Heart right ventricle (tissue), 16 donors: Measurements from ENCODE around the gene CARF. TPM values are rescaled to one million over a fixed set of nuclear protein-coding genes. Genes with fewer than 3 reads are reported as not detected.
"Not testable (repeated sequence)": the region's sequence is repeated elsewhere in the genome, so short reads cannot be mapped to it uniquely, and the experiment has no call there.

Experiments used
- ATAC-seq, 8 donors: fragments of 200-7000 bp; cut with Tn5 transposase; one replicate each; pipeline ENCODE4 v1.9.1; 2020; ENCODE audit warnings: mild to moderate bottlenecking in 8 of 8, moderate library complexity in 8 of 8, moderate number of reproducible peaks in 1 of 8
- DNase-seq, 2 donors: peaks; one replicate each; pipeline ENCODE4 v3.0.0-alpha.2; 2020
- H3K27ac ChIP-seq, 10 donors: fragments of 200-600 bp; sonication (generic) in 2 of 10; one replicate each; pipeline versions ENCODE4 v1.5.0 to v1.8.0; 2020 to 2022; ENCODE audit warnings: mild to moderate bottlenecking in 3 of 10
- H3K27me3 ChIP-seq, 7 donors: fragments of 200-600 bp; one replicate each; pipeline ENCODE4 v1.8.0; 2021 to 2022; ENCODE audit warnings: mild to moderate bottlenecking in 2 of 7
- H3K36me3 ChIP-seq, 9 donors: fragments of 200-600 bp; sonication (generic) in 1 of 9; one replicate each; pipeline versions ENCODE4 v1.5.0 to v1.8.0; 2020 to 2022; ENCODE audit warnings: mild to moderate bottlenecking in 2 of 9
- H3K4me1 ChIP-seq, 9 donors: fragments of 200-600 bp; sonication (generic) in 1 of 9; one replicate each; pipeline versions ENCODE4 v1.5.0 to v1.8.0; 2020 to 2022; ENCODE audit warnings: mild to moderate bottlenecking in 4 of 9
- H3K4me3 ChIP-seq, 10 donors: fragments of 200-600 bp; sonication (generic) in 2 of 10; one replicate each; pipeline versions ENCODE4 v1.5.0 to v1.8.0; 2020 to 2022; ENCODE audit warnings: mild to moderate bottlenecking in 7 of 10, moderate library complexity in 2 of 10
- H3K9me3 ChIP-seq, 11 donors: fragments of 200-600 bp in 10 of 11; sonication (generic) in 2 of 11; one replicate each; pipeline versions ENCODE4 v1.5.0 to v1.8.0; 2013 to 2022; ENCODE audit warnings: mild to moderate bottlenecking in 2 of 11, control low read depth in 1 of 11, moderate library complexity in 1 of 11
- WGBS, 2 donors: extraction: QIAGEN DNeasy Blood & Tissue Kit; methylation state at CpG; one replicate each; pipeline ENCODE4 v1.1.7; 2013; ENCODE audit warnings: inconsistent platforms in 1 of 2; 5-methylcytosine and 5-hydroxymethylcytosine counted together
- intact Hi-C, 10 donors: fragments of 100-400 bp; cut with DNase I; formaldehyde crosslinking; loops; one replicate each; pipeline versions ENCODE4 v1.11.1 to v1.14.2; 2022
- polyA plus RNA-seq, 2 donors: library from polyadenylated mRNA; stranded (reverse); fragments of 200-250 nt; gene quantifications; one replicate each; pipeline ENCODE4 v1.2.3, GENCODE V29; 2013
- total RNA-seq, 10 donors: library from RNA; stranded (reverse); fragmentation: NEBNext Ultra II Directional in 3 of 10; extraction: Animal tissue kit (Norgen Biotek cat#: 25700) in 3 of 10; gene quantifications; one replicate each; pipeline versions ENCODE4 v1.2.1 to v1.2.4, GENCODE V29; 2021 to 2023
- TF ChIP-seq, protein P1 (sequence below), 9 donors: fragments of 200-600 bp; sonication (generic) in 2 of 9; IDR thresholded peaks; one replicate each; pipeline versions ENCODE4 v1.5.0 to v1.8.0; 2021 to 2022; ENCODE audit warnings: antibody characterized with exemption in 9 of 9, mild to moderate bottlenecking in 5 of 9, moderate library complexity in 1 of 9
- donor health status: Arrhythmogenic right ventricular cardiomyopathy.
- donor health status: ischemic (EF 13 %, LVEDD 7.1; RV severe dilation, severe dysfunction).
- donor health status: healthy with polysubstance abuse.
- donor health status: DM: no; HTN: yes; CAD: no.
- donor health status: DM: no; HTN: no; CAD: no.
- donor health status: ischemic (EF 25% LVEDD 6.9; RV normal size, moderate dysfunction).
- donor health status: ischemic (EF 25% LVEDD 5.7; RV mildly dilated, moderate dysfunction).
- donor health status: healthy.
- donor health status: DM: yes; HTN: yes; CAD: no.
- donor health status: Ischemic cardiomyopathy.
- donor health status: ischemic (EF 35%, LVEDD 5.7; RV mildly dilated, moderate dysfunction).
- donor health status: nonischemic (EF 11% LVEDD 7.7; RV severe dilation, severe dysfunction).
- donor health status: DM: yes; HTN: yes; CAD: no.
- donor health status: PGD.
- donor health status: ischemic (EF 29% LVEDD 5.4; RV normal size, mild dysfunction).
- donor health status: nonischemic (EF 23%, LVEDD 6.1; RV moderate dilation, normal function).

The CARF gene
- total and polyA plus RNA-seq, 12 donors = 0.75 to 10.2 (median 7.5) TPM

DNA sequence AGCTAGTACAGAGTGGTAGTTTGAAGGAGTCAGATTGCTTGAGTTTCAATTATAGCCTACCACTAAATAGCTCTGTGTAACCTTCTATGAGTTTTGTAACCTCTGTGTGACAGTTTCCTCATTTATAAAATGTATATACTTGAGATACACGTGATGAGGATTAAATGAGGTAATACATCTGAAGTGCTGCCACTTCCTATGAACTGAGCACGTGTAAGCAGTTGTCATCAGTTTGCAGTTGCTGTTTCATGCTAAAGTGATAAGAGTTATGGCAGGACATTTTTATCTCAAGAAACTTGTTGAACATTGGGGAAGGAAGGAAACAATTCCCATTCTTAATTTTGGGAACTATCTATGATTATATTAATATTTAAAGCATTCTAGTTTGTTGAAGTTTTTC lies 38.5 kb downstream of the CARF start:
- intact Hi-C loops = no loop called here
- H3K27ac ChIP-seq = no peak overlapping the region
- WGBS, 2 donors = 9 to 21% methylated on average over 2 of the region's 2 CpGs
- H3K27me3 ChIP-seq = no peaks in the 10 kb centered on the region
- H3K4me1 ChIP-seq = no peaks in the 10 kb centered on the region
- DNase-seq (no peak), ATAC-seq (no peak)
- H3K36me3 ChIP-seq = peaks cover 0 to 54% (median 21%) of the 10 kb centered on the region in 9 donors
- H3K4me3 ChIP-seq = no peak overlapping the region
- TF ChIP-seq, protein P1, sequence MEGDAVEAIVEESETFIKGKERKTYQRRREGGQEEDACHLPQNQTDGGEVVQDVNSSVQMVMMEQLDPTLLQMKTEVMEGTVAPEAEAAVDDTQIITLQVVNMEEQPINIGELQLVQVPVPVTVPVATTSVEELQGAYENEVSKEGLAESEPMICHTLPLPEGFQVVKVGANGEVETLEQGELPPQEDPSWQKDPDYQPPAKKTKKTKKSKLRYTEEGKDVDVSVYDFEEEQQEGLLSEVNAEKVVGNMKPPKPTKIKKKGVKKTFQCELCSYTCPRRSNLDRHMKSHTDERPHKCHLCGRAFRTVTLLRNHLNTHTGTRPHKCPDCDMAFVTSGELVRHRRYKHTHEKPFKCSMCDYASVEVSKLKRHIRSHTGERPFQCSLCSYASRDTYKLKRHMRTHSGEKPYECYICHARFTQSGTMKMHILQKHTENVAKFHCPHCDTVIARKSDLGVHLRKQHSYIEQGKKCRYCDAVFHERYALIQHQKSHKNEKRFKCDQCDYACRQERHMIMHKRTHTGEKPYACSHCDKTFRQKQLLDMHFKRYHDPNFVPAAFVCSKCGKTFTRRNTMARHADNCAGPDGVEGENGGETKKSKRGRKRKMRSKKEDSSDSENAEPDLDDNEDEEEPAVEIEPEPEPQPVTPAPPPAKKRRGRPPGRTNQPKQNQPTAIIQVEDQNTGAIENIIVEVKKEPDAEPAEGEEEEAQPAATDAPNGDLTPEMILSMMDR (IDR thresholded peaks at IDR 0.05) = no peak
- peaks cover 0 to 28% (median 9%) of the 10 kb centered on the region in 11 donors for H3K9me3 ChIP-seq

DNA sequence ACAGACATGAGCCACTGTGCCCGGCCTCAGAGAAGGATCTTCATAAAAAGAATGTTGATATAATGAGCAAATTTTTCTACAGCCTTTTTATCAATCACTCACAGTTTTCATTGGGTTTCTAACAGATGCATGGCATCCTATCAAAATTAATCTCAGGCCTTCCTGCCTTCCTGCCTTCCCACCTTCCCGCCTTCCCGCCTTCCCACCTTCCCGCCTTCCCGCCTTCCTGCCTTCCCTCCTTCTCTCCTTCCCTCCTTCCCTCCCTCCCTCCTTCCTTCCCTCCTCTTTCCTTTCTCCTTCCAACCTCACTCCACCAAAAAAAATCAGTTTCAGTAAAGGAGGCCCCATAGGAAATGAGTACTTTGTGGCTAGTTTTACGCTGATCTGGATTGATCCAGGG lies 48.4 kb downstream of the CARF start:
- whole genome bisulfite sequencing, 2 donors = 96 to 99% methylated on average over 6 of the region's 6 CpGs
- H3K27me3 ChIP-seq = no peaks in the 10 kb centered on the region
- H3K4me3 ChIP-seq = no peak overlapping the region
- peaks cover 0 to 66% (median 10%) of the 10 kb centered on the region in 9 donors for H3K36me3 ChIP-seq
- no peak for DNase-seq
- intact Hi-C loops = no loop called here
- no peak for ATAC-seq
- no peaks in the 10 kb centered on the region for H3K4me1 ChIP-seq
- H3K9me3 ChIP-seq = no peaks in the 10 kb centered on the region
- TF ChIP-seq, protein P1 (IDR thresholded peaks at IDR 0.05) = no peak
- H3K27ac ChIP-seq = no peak overlapping the region

DNA sequence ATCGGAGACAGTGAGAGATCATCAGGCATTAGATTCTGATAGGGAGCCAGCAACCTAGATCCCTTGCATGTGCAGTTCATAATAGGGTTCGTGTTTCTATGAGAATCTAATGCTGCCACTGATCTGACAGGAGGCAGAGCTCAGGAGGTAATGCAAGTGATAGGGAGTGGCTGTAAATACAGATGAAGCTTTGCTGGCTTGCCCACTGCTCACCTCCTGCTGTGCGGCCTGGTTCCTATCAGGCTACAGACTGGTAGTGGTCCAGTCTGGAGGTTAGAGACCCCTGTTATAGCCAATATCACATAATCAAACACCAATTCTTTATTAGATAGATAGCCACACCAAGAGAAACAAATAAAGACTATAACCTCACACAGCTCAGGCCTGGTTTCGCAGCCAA lies 51.6 kb downstream of the CARF start:
- DNase-seq (no peak), ATAC-seq (no peak)
- 94 to 96% methylated on average over 4 of the region's 4 CpGs for WGBS, 2 donors
- Histone ChIP-seq H3K4me3 (no peak overlapping the region), H3K36me3 (peaks cover 0 to 53% (median 7%) of the 10 kb centered on the region in 9 donors), H3K9me3 (no peaks in the 10 kb centered on the region), H3K27ac (no peak overlapping the region), H3K27me3 (no peaks in the 10 kb centered on the region), H3K4me1 (peaks cover 0 to 3% (median 0%) of the 10 kb centered on the region in 9 donors)
- intact Hi-C loops = no loop called here
- TF ChIP-seq, protein P1 (IDR thresholded peaks at IDR 0.05) = no peak

DNA sequence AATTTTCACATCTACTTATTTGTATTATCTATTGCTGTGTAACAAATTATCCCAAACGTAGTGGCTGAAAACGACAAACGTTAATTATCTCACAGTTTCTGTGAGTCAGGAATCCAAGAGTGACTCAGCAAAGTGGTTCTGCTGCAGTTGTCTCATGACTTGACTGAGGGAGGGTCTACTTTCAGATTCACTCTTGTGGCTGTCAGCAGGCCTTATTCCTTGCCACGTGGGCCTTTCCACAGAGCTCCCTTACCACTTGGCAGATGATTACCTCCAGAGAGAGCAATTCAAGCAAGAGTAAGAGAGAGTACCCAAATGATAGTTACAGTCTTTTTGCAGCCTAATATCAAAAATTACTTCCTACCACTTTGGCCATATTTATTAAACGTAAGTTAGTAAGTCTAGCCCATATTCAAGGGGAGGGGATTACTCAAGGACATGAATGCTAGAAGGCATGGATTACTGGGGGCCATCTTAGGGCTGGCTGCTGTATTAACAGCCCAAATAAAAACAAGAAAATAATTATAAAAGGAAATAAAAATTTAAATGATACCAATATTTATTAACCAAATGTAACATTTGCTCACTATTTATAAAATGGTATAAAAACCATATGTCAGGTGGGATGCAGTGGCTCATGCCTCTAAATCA lies 53.9 kb downstream of the CARF start:
- Histone ChIP-seq H3K27ac (no peak overlapping the region), H3K27me3 (no peaks in the 10 kb centered on the region), H3K4me3 (no peak overlapping the region), H3K36me3 (peaks cover 0 to 50% (median 7%) of the 10 kb centered on the region in 9 donors), H3K4me1 (peaks cover 0 to 3% (median 0%) of the 10 kb centered on the region in 9 donors), H3K9me3 (no peaks in the 10 kb centered on the region)
- ATAC-seq = no peak
- TF ChIP-seq, protein P1 (IDR thresholded peaks at IDR 0.05) = no peak
- peak in 1 of 2 donors; percentile 4 for DNase-seq
- 37 to 47% methylated on average over 5 of the region's 5 CpGs for WGBS, 2 donors
- intact Hi-C loops = no loop called here

DNA sequence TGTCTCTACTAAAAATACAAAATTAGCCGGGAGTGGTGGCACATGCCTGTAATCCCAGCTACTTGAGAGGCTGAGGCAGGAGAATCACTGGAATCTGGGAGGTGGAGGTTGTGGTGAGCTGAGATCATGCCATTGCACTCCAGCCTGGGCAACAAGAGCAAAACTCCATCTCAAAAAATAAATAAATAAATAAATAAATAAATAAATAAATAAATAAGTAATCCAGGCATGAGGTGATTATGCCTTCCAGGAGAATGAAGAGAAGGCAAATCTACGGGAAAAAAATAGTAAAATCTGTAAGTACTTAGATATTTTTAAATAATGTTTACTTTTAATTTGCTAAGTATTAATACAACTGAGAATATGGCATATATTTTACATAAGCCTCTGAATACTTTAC lies 57.3 kb downstream of the CARF start:
- ATAC-seq, H3K27me3 ChIP-seq, H3K4me3 ChIP-seq, H3K4me1 ChIP-seq, H3K9me3 ChIP-seq, intact Hi-C loops, H3K27ac ChIP-seq, DNase-seq: not testable (repeated sequence)
- 50% methylated on average over 2 of the region's 2 CpGs for WGBS, 2 donors
- H3K36me3 ChIP-seq = peaks cover 0 to 65% (median 23%) of the 10 kb centered on the region in 9 donors
